GM23248 (cell line): ENCODE results near the gene NCEH1. TPM values are rescaled to one million over a fixed set of nuclear protein-coding genes. Genes with fewer than 3 reads are reported as not detected.

Experiments used
- DNase-seq: peaks from one replicate; pipeline ENCODE4 v3.0.0-alpha.2; 2015
- H2AFZ ChIP-seq: fragments of 200-600 bp; sonication (generic); 2 replicates; pipeline ENCODE4 v1.6.1; 2016; ENCODE audit warnings: antibody characterized with exemption
- H3F3A ChIP-seq: fragments of 200-600 bp; sonication (generic); 2 replicates; pipeline ENCODE4 v1.6.1; 2016; ENCODE audit warnings: mild to moderate bottlenecking, antibody characterized with exemption, mixed run types; ENCODE audit not compliant: insufficient read depth
- H3K27ac ChIP-seq: fragments of 200-600 bp; sonication (generic); 2 replicates; pipeline ENCODE4 v1.5.1; 2016; ENCODE audit warnings: mild to moderate bottlenecking
- H3K27me3 ChIP-seq: fragments of 200-600 bp; sonication (generic); replicated peaks from 2 replicates; pipeline ENCODE4 v1.6.1; 2016; ENCODE audit warnings: mild to moderate bottlenecking; ENCODE audit not compliant: insufficient read depth
- H3K36me3 ChIP-seq: fragments of 200-600 bp; sonication (generic); 2 replicates; pipeline ENCODE4 v1.6.1; 2016; ENCODE audit warnings: low read depth, mild to moderate bottlenecking
- H3K4me1 ChIP-seq: fragments of 200-600 bp; sonication (generic); 2 replicates; pipeline ENCODE4 v1.6.1; 2016; ENCODE audit warnings: mild to moderate bottlenecking; ENCODE audit not compliant: insufficient read depth
- H3K4me2 ChIP-seq: fragments of 200-600 bp; sonication (generic); one replicate; pipeline ENCODE4 v1.6.1; 2016; ENCODE audit warnings: mild to moderate bottlenecking; ENCODE audit not compliant: unreplicated experiment
- H3K4me3 ChIP-seq: fragments of 200-600 bp; sonication (generic); 2 replicates; pipeline ENCODE4 v1.5.1; 2016; ENCODE audit warnings: mild to moderate bottlenecking
- H3K79me2 ChIP-seq: fragments of 200-600 bp; sonication (generic); 2 replicates; pipeline ENCODE4 v1.6.1; 2016; ENCODE audit warnings: mild to moderate bottlenecking; ENCODE audit not compliant: insufficient read depth
- H3K9ac ChIP-seq: fragments of 200-600 bp; sonication (generic); 2 replicates; pipeline ENCODE4 v1.6.1; 2016; ENCODE audit warnings: mild to moderate bottlenecking
- H3K9me2 ChIP-seq: fragments of 200-600 bp; sonication (generic); 2 replicates; pipeline ENCODE4 v1.6.1; 2016; ENCODE audit warnings: mixed run types, mild to moderate bottlenecking, moderate library complexity; ENCODE audit not compliant: insufficient read depth
- H3K9me3 ChIP-seq: fragments of 200-600 bp; sonication (generic); one replicate; pipeline ENCODE4 v1.6.1; 2017; ENCODE audit warnings: low read depth
- H4K20me1 ChIP-seq: fragments of 200-600 bp; sonication (generic); 2 replicates; pipeline ENCODE4 v1.6.0; 2016; ENCODE audit not compliant: insufficient read depth
- EZH2 ChIP-seq: fragments of 200-600 bp; sonication (generic); IDR thresholded peaks from 2 replicates; pipeline ENCODE4 v1.6.1; 2018; ENCODE audit warnings: antibody characterized with exemption, mild to moderate bottlenecking; ENCODE audit not compliant: insufficient read depth, poor library complexity, severe bottlenecking
- EZH2phosphoT487 ChIP-seq: fragments of 200-600 bp; sonication (generic); IDR thresholded peaks from 2 replicates; pipeline ENCODE4 v1.6.1; 2018; ENCODE audit warnings: antibody characterized with exemption, moderate library complexity, mild to moderate bottlenecking, low read depth; ENCODE audit not compliant: insufficient read depth
- WGBS, 2 experiments: methylation state at CpG; one replicate each; pipeline ENCODE4 v1.1.6; 2015 to 2017; ENCODE audit warnings: low lambda C conversion rate in 2 of 2, low coverage in 1 of 2; ENCODE audit errors: missing lambda C conversion rate in 2 of 2; 5-methylcytosine and 5-hydroxymethylcytosine counted together
- in situ Hi-C: fragments of 300-500 bp; cut with MboI; formaldehyde crosslinking; loops from 2 replicates; pipeline ENCODE4 v1.15.0; 2020
- polyA plus RNA-seq: library from polyadenylated mRNA; unstranded; fragments of >200 nt; fragmentation: Nextera tagmentation; extraction: Ambion mirVana; gene quantifications from 2 replicates; pipeline ENCODE4 v1.2.1, GENCODE V29; 2016
- total RNA-seq: library from RNA; depleted of rRNA; stranded (reverse); fragments of >200 nt; shearing (Covaris generic); gene quantifications from 2 replicates; pipeline ENCODE4 v1.2.3, GENCODE V29; 2014

NCEH1 gene
- total and polyA plus RNA-seq, 2 experiments from 2014 or later, result 16.5 to 19.5 TPM

DNA sequence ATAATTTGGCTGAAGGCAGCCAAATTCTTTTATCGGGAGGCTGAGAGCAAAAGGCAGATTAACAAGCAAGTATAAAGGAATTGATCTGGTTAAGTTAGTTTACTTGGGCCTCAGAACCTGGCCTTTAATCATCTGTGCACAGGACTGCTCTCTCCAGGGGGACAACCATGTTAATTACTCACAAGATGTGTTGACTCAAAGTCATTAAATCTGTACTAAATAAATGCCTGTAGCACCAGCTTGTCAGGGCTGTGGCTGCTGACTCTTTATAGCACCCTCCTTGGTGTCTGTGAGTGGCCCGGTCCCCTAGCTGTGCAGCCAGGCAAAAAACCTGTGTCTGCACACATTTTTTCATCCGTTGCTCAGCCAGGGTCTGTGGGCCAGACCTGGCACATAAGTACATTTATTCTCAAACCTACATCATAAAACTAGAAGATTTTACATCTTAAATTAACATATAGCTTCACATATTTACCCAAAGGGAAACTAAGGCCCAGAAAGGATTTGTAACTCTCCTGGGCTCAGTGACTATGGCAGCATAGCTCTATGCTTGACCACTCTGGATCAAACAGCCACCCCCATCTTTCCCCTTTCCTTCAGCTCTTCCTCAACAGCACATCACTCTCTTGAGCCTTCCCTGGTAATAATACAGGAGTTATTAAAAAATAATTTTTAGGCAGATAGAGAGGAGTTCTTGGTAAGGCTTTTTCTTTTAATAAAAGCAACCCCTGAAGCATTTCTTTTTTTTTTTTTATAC is 51.4 kb downstream of the NCEH1 start:
- Histone ChIP-seq H3K36me3 (no peaks in the 10 kb centered on the region), H3K27ac (peak overlapping the region; percentile 86), H3K4me3 (0 out of 2 replicates have a peak overlapping the region, but pooled peaks have one; percentile 18), H3K27me3 (no peaks in the 10 kb centered on the region), H3K9me2 (no peaks in the 10 kb centered on the region), H3K9me3 (no peaks in the 10 kb centered on the region), H4K20me1 (0 out of 2 replicates have a peak, but pooled peaks cover 3% of the 10 kb centered on the region), H2AFZ (no peak overlapping the region; the same call in 1 of the 2 replicates), H3K4me2 (peak overlapping the region; percentile 27), H3K4me1 (peaks cover 25% of the 10 kb centered on the region), H3K9ac (peak overlapping the region; percentile 68), H3F3A (peaks cover 17% of the 10 kb centered on the region; the same call in 1 of the 2 replicates), H3K79me2 (peaks cover 37% of the 10 kb centered on the region)
- TF ChIP-seq EZH2, result no peak
- no peak for TF ChIP-seq EZH2phosphoT487
- 12% methylated on average over 3 of the region's 3 CpGs for WGBS, 2 experiments
- peak; percentile 56 for DNase-seq
- in situ Hi-C loops, result loop anchor here (10.0 kb wide), 1 partner anchor 175 kb away; no protein-coding TSS in a partner anchor

DNA sequence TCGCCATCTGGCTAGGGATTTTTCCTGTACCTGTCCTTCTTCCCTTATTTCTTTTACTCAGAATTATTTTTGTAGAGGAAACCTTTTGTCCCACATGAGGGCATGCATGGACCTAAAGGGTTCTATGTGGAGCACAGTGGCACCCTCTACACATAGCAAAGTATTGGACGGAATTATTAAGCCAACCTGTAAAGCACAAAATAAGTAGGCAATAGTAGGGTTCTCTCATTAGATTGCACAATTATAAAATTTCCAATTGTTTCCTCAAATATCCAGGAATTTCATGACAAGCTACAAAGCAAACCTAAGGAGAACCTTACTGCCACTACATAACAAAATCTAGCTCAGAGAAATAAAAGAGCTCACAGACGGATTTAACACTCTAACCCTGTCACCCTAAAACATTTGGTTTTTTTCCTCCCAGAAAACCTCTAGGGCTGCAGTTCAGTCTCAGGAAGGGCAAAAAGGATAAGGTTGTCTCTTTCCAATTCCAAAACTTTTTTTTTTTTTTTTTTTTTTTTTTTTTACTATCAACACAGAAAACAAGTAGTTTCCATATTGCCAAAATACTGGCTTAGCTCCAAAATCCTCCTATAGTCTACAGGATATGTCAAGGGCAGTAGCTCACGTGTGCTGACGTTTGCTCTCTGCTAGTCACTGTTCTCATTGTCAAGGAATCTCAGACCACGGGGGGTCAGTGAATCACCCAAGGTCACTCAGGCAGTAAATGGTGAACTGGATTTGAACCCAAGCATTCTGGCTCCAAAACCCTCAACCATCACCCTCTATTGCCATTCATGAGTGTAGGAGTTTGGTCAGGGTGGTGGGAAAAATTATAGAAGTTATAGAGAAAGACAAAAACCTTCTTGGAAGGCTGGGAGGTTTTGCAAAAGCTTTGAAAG is 52.3 kb downstream of the NCEH1 start:
- Histone ChIP-seq H3K27ac (peak overlapping the region; percentile 86), H3K27me3 (no peaks in the 10 kb centered on the region), H3F3A (peaks cover 17% of the 10 kb centered on the region; the same call in 1 of the 2 replicates), H3K4me3 (0 out of 2 replicates have a peak overlapping the region, but pooled peaks have one; percentile 18), H3K79me2 (peaks cover 44% of the 10 kb centered on the region), H3K4me2 (peak overlapping the region; percentile 27), H3K4me1 (peaks cover 25% of the 10 kb centered on the region), H3K36me3 (no peaks in the 10 kb centered on the region), H3K9me2 (no peaks in the 10 kb centered on the region), H2AFZ (no peak overlapping the region; the same call in 1 of the 2 replicates), H3K9me3 (no peaks in the 10 kb centered on the region), H3K9ac (peak overlapping the region; percentile 68), H4K20me1 (0 out of 2 replicates have a peak, but pooled peaks cover 3% of the 10 kb centered on the region)
- WGBS, 2 experiments, result 43 to 45% methylated on average over 6 of the region's 6 CpGs
- TF ChIP-seq EZH2 (no peak), EZH2phosphoT487 (no peak)
- in situ Hi-C loops, result no loop called here
- DNase-seq, result peak; percentile 95

DNA sequence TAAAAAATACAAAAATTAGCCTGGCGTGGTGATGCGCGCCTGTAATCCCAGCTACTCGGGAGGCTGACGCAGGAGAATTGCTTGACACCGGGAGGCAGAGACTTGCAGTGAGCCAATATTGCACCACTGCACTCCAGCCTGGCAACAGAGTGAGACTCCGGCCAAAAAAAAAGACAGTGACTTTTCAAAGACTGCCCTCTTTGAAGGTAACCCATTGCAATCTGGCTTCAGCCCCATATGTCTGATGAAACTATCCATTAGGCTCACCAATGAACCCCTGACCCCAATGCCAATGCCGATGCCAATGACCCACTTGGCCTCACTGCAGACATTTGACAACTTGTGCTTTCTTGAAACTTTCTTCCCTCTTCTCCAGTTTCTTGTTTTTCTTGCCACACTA is 54.3 kb downstream of the NCEH1 start:
- WGBS, 2 experiments, result 96 to 98% methylated on average over 8 of the region's 8 CpGs
- TF ChIP-seq EZH2phosphoT487 (no peak), EZH2 (no peak)
- H3K79me2 ChIP-seq, result peaks cover 52% of the 10 kb centered on the region

DNA sequence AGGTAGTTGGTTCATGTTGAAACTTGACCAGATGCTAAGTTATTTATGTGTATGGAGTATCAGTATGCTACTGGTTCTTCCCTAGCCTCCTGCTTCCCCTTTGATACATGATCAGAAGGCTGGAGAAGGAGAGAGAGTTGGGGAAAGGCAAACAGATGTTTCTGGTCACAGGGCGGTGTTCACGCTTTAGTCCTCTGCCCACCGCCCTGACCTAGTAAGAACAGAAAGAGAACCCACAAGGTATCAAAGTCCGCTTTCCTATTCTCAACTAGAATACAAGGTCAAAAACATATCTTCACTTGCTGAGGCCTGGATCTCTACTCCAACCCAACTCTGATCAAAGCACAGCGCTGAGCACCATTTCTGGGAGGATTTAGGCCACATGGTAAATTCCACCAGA is 55.5 kb downstream of the NCEH1 start:
- peaks cover 25% of the 10 kb centered on the region for H3K4me1 ChIP-seq
- no peaks in the 10 kb centered on the region for H3K36me3 ChIP-seq
- H4K20me1 ChIP-seq, result 0 out of 2 replicates have a peak, but pooled peaks cover 3% of the 10 kb centered on the region
- WGBS, 2 experiments, result 96 to 99% methylated on average over 5 of the region's 5 CpGs
- TF ChIP-seq EZH2, result no peak
- TF ChIP-seq EZH2phosphoT487, result no peak
- H3K4me2 ChIP-seq, result no peak overlapping the region
- H3K27me3 ChIP-seq, result no peaks in the 10 kb centered on the region
- H2AFZ ChIP-seq, result no peak overlapping the region
- H3K9ac ChIP-seq, result no peak overlapping the region
- H3K4me3 ChIP-seq, result no peak overlapping the region
- H3K9me2 ChIP-seq, result no peaks in the 10 kb centered on the region
- H3K9me3 ChIP-seq, result no peaks in the 10 kb centered on the region
- peaks cover 52% of the 10 kb centered on the region for H3K79me2 ChIP-seq
- no peak overlapping the region for H3K27ac ChIP-seq
- no peak for DNase-seq
- in situ Hi-C loops, result no loop called here
- peaks cover 11% of the 10 kb centered on the region; the same call in 1 of the 2 replicates for H3F3A ChIP-seq

More for the DNA sequence above, 54.3 kb downstream of the NCEH1 start:
- DNase-seq, result no peak
- H3K4me1 ChIP-seq, result peaks cover 25% of the 10 kb centered on the region
- H3K4me2 ChIP-seq, result no peak overlapping the region
- in situ Hi-C loops, result no loop called here
- H4K20me1 ChIP-seq, result 0 out of 2 replicates have a peak, but pooled peaks cover 3% of the 10 kb centered on the region
- no peak overlapping the region for H3K9ac ChIP-seq
- no peak overlapping the region for H3K27ac ChIP-seq
- H3K4me3 ChIP-seq, result no peak overlapping the region
- H3K27me3 ChIP-seq, result no peaks in the 10 kb centered on the region
- no peaks in the 10 kb centered on the region for H3K9me3 ChIP-seq
- H3K36me3 ChIP-seq, result no peaks in the 10 kb centered on the region
- peaks cover 17% of the 10 kb centered on the region; the same call in 1 of the 2 replicates for H3F3A ChIP-seq
- no peak overlapping the region for H2AFZ ChIP-seq
- H3K9me2 ChIP-seq, result no peaks in the 10 kb centered on the region
